PC-3 (cell line): Measurements from ENCODE around the gene FAHD1.

Source experiments
- EZH2 ChIP-seq: fragments of 300-600 bp; sonication (generic); IDR thresholded peaks from one replicate; pipeline ENCODE4 v1.6.1; 2017; ENCODE audit warnings: antibody characterized with exemption, mild to moderate bottlenecking, low read length; ENCODE audit not compliant: unreplicated experiment
- EZH2phosphoT487 ChIP-seq: fragments of 300-600 bp; sonication (generic); IDR thresholded peaks from 2 replicates; pipeline ENCODE4 v1.6.1; 2018; ENCODE audit warnings: mild to moderate bottlenecking, antibody characterized with exemption, low read length, borderline replicate concordance
- TF ChIP-seq, protein P1 (sequence below): fragments of 300-600 bp; sonication (generic); conservative IDR thresholded peaks from 2 replicates; pipeline ENCODE4 v1.5.1; 2017; ENCODE audit warnings: antibody characterized with exemption, low read depth, mild to moderate bottlenecking, low read length

DNA sequence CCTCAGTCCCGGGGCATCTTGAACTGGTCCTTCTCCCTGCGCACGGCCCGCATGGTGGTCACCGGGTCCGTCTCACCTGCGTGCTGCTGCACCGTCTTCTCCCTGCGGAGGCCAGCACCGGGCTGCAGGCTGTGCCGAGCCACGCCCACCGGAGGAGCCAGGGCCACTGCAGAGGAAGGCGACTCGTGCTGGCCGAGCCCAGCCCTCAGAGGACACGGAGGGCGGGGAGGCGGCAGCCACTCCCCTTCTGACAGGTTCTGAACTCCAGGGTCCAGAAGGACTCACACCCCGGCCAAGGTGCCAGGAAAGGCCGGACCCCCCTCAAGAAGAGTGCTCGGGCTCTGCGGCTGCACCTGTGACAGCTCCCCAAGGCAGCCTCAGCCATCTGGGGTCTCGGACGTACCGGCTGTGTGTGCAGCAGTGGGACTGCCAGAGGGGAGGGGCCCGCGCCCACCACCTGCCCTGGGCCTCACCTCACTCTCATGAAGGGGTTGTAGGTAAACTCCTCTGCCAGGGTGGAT lies 17.7 kb upstream of the FAHD1 start:
- no peak for TF ChIP-seq EZH2
- TF ChIP-seq, protein P1, sequence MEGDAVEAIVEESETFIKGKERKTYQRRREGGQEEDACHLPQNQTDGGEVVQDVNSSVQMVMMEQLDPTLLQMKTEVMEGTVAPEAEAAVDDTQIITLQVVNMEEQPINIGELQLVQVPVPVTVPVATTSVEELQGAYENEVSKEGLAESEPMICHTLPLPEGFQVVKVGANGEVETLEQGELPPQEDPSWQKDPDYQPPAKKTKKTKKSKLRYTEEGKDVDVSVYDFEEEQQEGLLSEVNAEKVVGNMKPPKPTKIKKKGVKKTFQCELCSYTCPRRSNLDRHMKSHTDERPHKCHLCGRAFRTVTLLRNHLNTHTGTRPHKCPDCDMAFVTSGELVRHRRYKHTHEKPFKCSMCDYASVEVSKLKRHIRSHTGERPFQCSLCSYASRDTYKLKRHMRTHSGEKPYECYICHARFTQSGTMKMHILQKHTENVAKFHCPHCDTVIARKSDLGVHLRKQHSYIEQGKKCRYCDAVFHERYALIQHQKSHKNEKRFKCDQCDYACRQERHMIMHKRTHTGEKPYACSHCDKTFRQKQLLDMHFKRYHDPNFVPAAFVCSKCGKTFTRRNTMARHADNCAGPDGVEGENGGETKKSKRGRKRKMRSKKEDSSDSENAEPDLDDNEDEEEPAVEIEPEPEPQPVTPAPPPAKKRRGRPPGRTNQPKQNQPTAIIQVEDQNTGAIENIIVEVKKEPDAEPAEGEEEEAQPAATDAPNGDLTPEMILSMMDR: no peak
- TF ChIP-seq EZH2phosphoT487: no peak
